ENCODE results near the gene INTS1. TPM values are rescaled to one million over a fixed set of nuclear protein-coding genes. Genes with fewer than 3 reads are reported as not detected.

INTS1 gene
- total RNA-seq, 1 donor from 2014 or later = 78.4 TPM

- peak; percentile 7 for ATAC-seq
- peak; percentile 62 for DNase-seq (ENCODE audit: low spot score)
- intact Hi-C loops (cut with DNase I) = no loop called here
Measured at GRCh38 chr7:1544178-1544895, 40.1 kb upstream of the INTS1 start.

- intact Hi-C loops (cut with DNase I) = no loop called here
- ATAC-seq (no peak), DNase-seq (ENCODE audit: low spot score) (no peak)
Measured at GRCh38 chr7:1543826-1544177, 39.6 kb upstream of the INTS1 start.

GRCh38 chr7:1542841-1543747 lies 38.9 kb upstream of the INTS1 start:
- intact Hi-C loops (cut with DNase I) = no loop called here
- no peak for ATAC-seq
- peak; percentile 59 for DNase-seq (ENCODE audit: low spot score)

- intact Hi-C loops (cut with DNase I) = no loop called here
- ATAC-seq = no peak
- DNase-seq (ENCODE audit: low spot score) = no peak
Measured at GRCh38 chr7:1542329-1542728, 38.1 kb upstream of the INTS1 start.

GRCh38 chr7:1541431-1542162 lies 37.4 kb upstream of the INTS1 start:
- ATAC-seq = no peak
- DNase-seq (ENCODE audit: low spot score) = no peak
- intact Hi-C loops (cut with DNase I) = no loop called here

- intact Hi-C loops (cut with DNase I) = no loop called here
- no peak for DNase-seq (ENCODE audit: low spot score)
- no peak for ATAC-seq
Measured at GRCh38 chr7:1540776-1541271, 36.6 kb upstream of the INTS1 start.

GRCh38 chr7:1539882-1540775 lies 35.9 kb upstream of the INTS1 start:
- no peak for DNase-seq (ENCODE audit: low spot score)
- no peak for ATAC-seq
- intact Hi-C loops (cut with DNase I) = no loop called here

- intact Hi-C loops (cut with DNase I) = no loop called here
- no peak for DNase-seq (ENCODE audit: low spot score)
Measured at GRCh38 chr7:1539181-1539881, 35.1 kb upstream of the INTS1 start.

GRCh38 chr7:1538544-1539180 lies 34.5 kb upstream of the INTS1 start:
- DNase-seq (ENCODE audit: low spot score) (no peak), ATAC-seq (no peak)
- intact Hi-C loops (cut with DNase I) = no loop called here

More at GRCh38 chr7:1539181-1539881, 35.1 kb upstream of the INTS1 start:
- no peak for ATAC-seq

- ATAC-seq = peak; percentile 65
- DNase-seq (ENCODE audit: low spot score) = peak; percentile 96
- intact Hi-C loops (cut with DNase I) = no loop called here
Measured at GRCh38 chr7:1537535-1538412, 33.6 kb upstream of the INTS1 start.

GRCh38 chr7:1536743-1537534 lies 32.8 kb upstream of the INTS1 start:
- DNase-seq (ENCODE audit: low spot score) (peak; percentile 97), ATAC-seq (peak; percentile 92)
- intact Hi-C loops (cut with DNase I) = no loop called here

- ATAC-seq = no peak
- no peak for DNase-seq (ENCODE audit: low spot score)
- intact Hi-C loops (cut with DNase I) = no loop called here
Measured at GRCh38 chr7:1536455-1536742, 32.2 kb upstream of the INTS1 start.

- ATAC-seq (no peak), DNase-seq (ENCODE audit: low spot score) (peak; percentile 65)
- intact Hi-C loops (cut with DNase I) = no loop called here
Measured at GRCh38 chr7:1535701-1536454, 31.7 kb upstream of the INTS1 start.

GRCh38 chr7:1535100-1535458 lies 30.9 kb upstream of the INTS1 start:
- DNase-seq (ENCODE audit: low spot score) = no peak
- no peak for ATAC-seq
- intact Hi-C loops (cut with DNase I) = no loop called here

GRCh38 chr7:1534330-1535099 lies 30.3 kb upstream of the INTS1 start:
- ATAC-seq (no peak), DNase-seq (ENCODE audit: low spot score) (peak; percentile 60)
- intact Hi-C loops (cut with DNase I) = no loop called here

Measured in sciatic nerve (tissue), 2 donors.